NCI-H146 treated with DMSO at 0.1 percent for 48 hours (cell line): Measurements from ENCODE around the gene ARL6IP4.

Source experiments
- DNase-seq: peaks from one replicate; lab custom pipeline; 2025; ENCODE audit not compliant: unreplicated experiment; lab: John Stamatoyannopoulos, UW

The ARL6IP4 gene

GRCh38 chr12:122989874-122990419 lies 9.5 kb downstream of the ARL6IP4 start:
- DNase-seq: no peak

GRCh38 chr12:122990561-122990960 lies 10.1 kb downstream of the ARL6IP4 start:
- DNase-seq: no peak

- no peak for DNase-seq
Measured at GRCh38 chr12:122990961-122991622, 10.6 kb downstream of the ARL6IP4 start.

GRCh38 chr12:122991623-122992275 lies 11.3 kb downstream of the ARL6IP4 start:
- DNase-seq: no peak

- no peak for DNase-seq
Measured at GRCh38 chr12:122992386-122992785, 11.9 kb downstream of the ARL6IP4 start.

- DNase-seq: no peak
Measured at GRCh38 chr12:122994140-122994675, 13.7 kb downstream of the ARL6IP4 start.

- DNase-seq: no peak
Measured at GRCh38 chr12:122994781-122995502, 14.5 kb downstream of the ARL6IP4 start.

- DNase-seq: no peak
Measured at GRCh38 chr12:122995503-122996187, 15.2 kb downstream of the ARL6IP4 start.

- DNase-seq: no peak
Measured at GRCh38 chr12:122996188-122996601, 15.7 kb downstream of the ARL6IP4 start.

- DNase-seq: no peak
Measured at GRCh38 chr12:122996621-122997342, 16.3 kb downstream of the ARL6IP4 start.

- no peak for DNase-seq
Measured at GRCh38 chr12:122997343-122998250, 17.1 kb downstream of the ARL6IP4 start.

- DNase-seq: no peak
Measured at GRCh38 chr12:122998316-122998715, 17.8 kb downstream of the ARL6IP4 start.

- DNase-seq: no peak
Measured at GRCh38 chr12:122999196-122999946, 18.9 kb downstream of the ARL6IP4 start.

GRCh38 chr12:122999986-123000420 lies 19.5 kb downstream of the ARL6IP4 start:
- no peak for DNase-seq

GRCh38 chr12:123000578-123000977 lies 20.1 kb downstream of the ARL6IP4 start:
- DNase-seq: no peak

GRCh38 chr12:123001464-123001863 lies 21.0 kb downstream of the ARL6IP4 start:
- no peak for DNase-seq

- DNase-seq: no peak
Measured at GRCh38 chr12:123003257-123003656, 22.8 kb downstream of the ARL6IP4 start.

GRCh38 chr12:123004287-123004686 lies 23.8 kb downstream of the ARL6IP4 start:
- DNase-seq: no peak
